ENCODE results near the gene FLAD1.

The FLAD1 gene

GRCh38 chr1:155024315-155024714 is 41.2 kb downstream of the FLAD1 start:
- Histone ChIP-seq H3K4me3 (no peak overlapping the region), H3K27ac (no peak overlapping the region), H3K9ac (ENCODE audit: insufficient read length) (no peak overlapping the region), H3K36me3 (ENCODE audit: insufficient read depth, low read length) (no peaks in the 10 kb centered on the region), H3K9me3 (ENCODE audit: low read depth, low read length) (no peaks in the 10 kb centered on the region)
- TF ChIP-seq POLR2AphosphoS5 (IDR thresholded peaks at IDR 0.05; ENCODE audit: borderline replicate concordance, low read depth, low read length) (no peak), EZH2 (IDR thresholded peaks at IDR 0.05) (no peak), FOXP2 (optimal IDR thresholded peaks at IDR 0.05; ENCODE audit: control extremely low read depth, extremely low read length, insufficient read depth) (no peak)
- no peak for DNase-seq (ENCODE audit: low read depth, low spot score)

- no peak for DNase-seq (ENCODE audit: low read depth, low spot score)
- Histone ChIP-seq H3K27ac (no peak overlapping the region), H3K9me3 (ENCODE audit: low read depth, low read length) (no peaks in the 10 kb centered on the region), H3K4me3 (no peak overlapping the region), H3K9ac (ENCODE audit: insufficient read length) (no peak overlapping the region), H3K36me3 (ENCODE audit: insufficient read depth, low read length) (no peaks in the 10 kb centered on the region)
- TF ChIP-seq FOXP2 (optimal IDR thresholded peaks at IDR 0.05; ENCODE audit: control extremely low read depth, extremely low read length, insufficient read depth), result no peak
- TF ChIP-seq EZH2 (IDR thresholded peaks at IDR 0.05), result no peak
- no peak for TF ChIP-seq POLR2AphosphoS5 (IDR thresholded peaks at IDR 0.05; ENCODE audit: borderline replicate concordance, low read depth, low read length)
These were observed 43.0 kb downstream of the FLAD1 start for GRCh38 chr1:155026154-155026553.

DNA sequence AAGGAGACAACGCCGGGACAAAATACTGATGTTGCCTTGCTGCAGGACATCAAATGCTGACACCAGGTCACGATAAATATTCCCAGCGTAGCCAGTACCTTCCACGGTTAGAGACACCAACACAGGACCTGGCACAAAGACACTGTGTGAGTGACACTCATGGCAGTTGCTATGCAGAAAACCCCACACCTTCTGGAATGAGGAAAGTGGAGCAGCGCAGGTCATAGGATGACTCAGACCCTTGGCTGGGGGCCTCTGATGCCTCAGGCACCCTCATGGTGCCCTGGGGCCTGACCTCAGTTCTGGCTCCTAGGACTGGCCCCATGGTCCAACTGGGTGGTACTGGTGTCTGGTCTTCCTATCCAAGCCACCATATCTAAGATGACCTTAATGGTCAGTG is 43.4 kb downstream of the FLAD1 start:
- no peaks in the 10 kb centered on the region for H3K9me3 ChIP-seq (ENCODE audit: low read depth, low read length)
- no peak overlapping the region for H3K4me3 ChIP-seq

DNA sequence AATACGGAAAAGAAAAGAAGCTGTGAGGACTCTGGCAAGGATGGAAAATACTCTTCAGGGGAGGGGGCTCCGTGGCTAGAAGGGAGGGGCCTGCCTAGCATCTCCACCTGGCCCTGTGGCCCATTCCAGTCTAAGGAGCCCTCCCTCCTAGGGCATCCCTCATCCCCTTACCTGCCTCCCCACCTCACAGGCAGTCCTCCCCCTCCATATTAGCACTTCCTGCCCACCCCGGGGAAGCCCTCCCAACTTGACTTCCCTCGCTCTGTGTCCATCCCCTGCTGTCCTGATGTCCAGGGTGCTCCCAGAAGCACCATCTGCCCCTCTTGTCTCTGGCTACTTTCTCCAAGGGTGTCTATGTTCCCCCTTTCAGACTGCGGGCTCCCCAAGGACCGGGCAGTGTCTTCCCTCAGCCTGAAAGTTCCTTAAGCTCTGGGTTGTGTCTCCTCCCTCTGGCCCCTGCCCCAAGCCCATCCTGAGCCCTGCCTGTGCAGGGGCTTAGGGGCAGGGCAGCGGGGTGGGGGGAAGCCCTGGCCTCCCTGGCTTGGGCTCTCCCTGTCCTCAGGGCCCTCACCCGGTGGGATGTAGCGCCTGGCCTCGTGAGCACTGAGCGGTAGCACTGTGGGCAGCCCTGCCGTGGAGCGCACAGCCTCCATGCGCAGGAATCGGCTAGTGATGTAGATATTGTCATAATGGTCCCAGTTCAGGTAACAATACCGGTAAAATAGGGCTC is 46.5 kb downstream of the FLAD1 start:
- no peaks in the 10 kb centered on the region for H3K9me3 ChIP-seq (ENCODE audit: low read depth, low read length)
- H3K9ac ChIP-seq (ENCODE audit: insufficient read length), result no peak overlapping the region
- no peak overlapping the region for H3K27ac ChIP-seq
- TF ChIP-seq FOXP2 (optimal IDR thresholded peaks at IDR 0.05; ENCODE audit: control extremely low read depth, extremely low read length, insufficient read depth) (no peak), EZH2 (IDR thresholded peaks at IDR 0.05) (no peak), POLR2AphosphoS5 (IDR thresholded peaks at IDR 0.05; ENCODE audit: borderline replicate concordance, low read depth, low read length) (no peak)
- no peak overlapping the region for H3K4me3 ChIP-seq
- no peak for DNase-seq (ENCODE audit: low read depth, low spot score)
- H3K36me3 ChIP-seq (ENCODE audit: insufficient read depth, low read length), result no peaks in the 10 kb centered on the region

More for the DNA sequence above, 43.4 kb downstream of the FLAD1 start:
- H3K9ac ChIP-seq (ENCODE audit: insufficient read length), result no peak overlapping the region
- no peak for DNase-seq (ENCODE audit: low read depth, low spot score)
- H3K36me3 ChIP-seq (ENCODE audit: insufficient read depth, low read length), result no peaks in the 10 kb centered on the region
- no peak for TF ChIP-seq EZH2 (IDR thresholded peaks at IDR 0.05)
- TF ChIP-seq POLR2AphosphoS5 (IDR thresholded peaks at IDR 0.05; ENCODE audit: borderline replicate concordance, low read depth, low read length), result no peak
- no peak for TF ChIP-seq FOXP2 (optimal IDR thresholded peaks at IDR 0.05; ENCODE audit: control extremely low read depth, extremely low read length, insufficient read depth)
- H3K27ac ChIP-seq, result no peak overlapping the region

- Histone ChIP-seq H3K9me3 (ENCODE audit: low read depth, low read length) (no peaks in the 10 kb centered on the region), H3K4me3 (no peak overlapping the region), H3K36me3 (ENCODE audit: insufficient read depth, low read length) (no peaks in the 10 kb centered on the region), H3K9ac (ENCODE audit: insufficient read length) (no peak overlapping the region), H3K27ac (no peak overlapping the region)
- no peak for DNase-seq (ENCODE audit: low read depth, low spot score)
- TF ChIP-seq EZH2 (IDR thresholded peaks at IDR 0.05), result no peak
- TF ChIP-seq FOXP2 (optimal IDR thresholded peaks at IDR 0.05; ENCODE audit: control extremely low read depth, extremely low read length, insufficient read depth), result no peak
- TF ChIP-seq POLR2AphosphoS5 (IDR thresholded peaks at IDR 0.05; ENCODE audit: borderline replicate concordance, low read depth, low read length), result no peak
These were observed 47.2 kb downstream of the FLAD1 start for GRCh38 chr1:155030243-155030795.

DNA sequence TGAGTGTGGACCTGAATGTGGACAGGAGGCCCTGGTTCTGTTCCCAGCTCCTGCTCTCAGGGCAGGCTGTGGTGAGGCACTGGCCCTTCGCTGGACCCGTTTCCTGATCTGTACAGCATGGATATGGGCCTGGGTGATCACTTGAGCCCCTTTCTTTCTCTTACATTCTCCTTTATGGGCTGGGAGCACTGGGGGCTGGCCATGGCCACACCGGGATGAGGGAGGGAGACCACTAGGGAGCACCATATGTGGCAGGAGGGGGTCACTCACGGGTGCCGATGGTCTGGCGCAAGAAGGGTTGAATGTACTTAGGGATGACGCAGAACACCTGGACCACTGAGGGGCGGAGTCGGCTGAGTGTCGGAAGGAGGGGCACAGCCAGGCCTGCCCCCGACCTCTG is 47.8 kb downstream of the FLAD1 start:
- DNase-seq (ENCODE audit: low read depth, low spot score), result no peak
- Histone ChIP-seq H3K27ac (no peak overlapping the region), H3K36me3 (ENCODE audit: insufficient read depth, low read length) (no peaks in the 10 kb centered on the region), H3K4me3 (no peak overlapping the region), H3K9me3 (ENCODE audit: low read depth, low read length) (no peaks in the 10 kb centered on the region), H3K9ac (ENCODE audit: insufficient read length) (no peak overlapping the region)
- no peak for TF ChIP-seq FOXP2 (optimal IDR thresholded peaks at IDR 0.05; ENCODE audit: control extremely low read depth, extremely low read length, insufficient read depth)
- TF ChIP-seq POLR2AphosphoS5 (IDR thresholded peaks at IDR 0.05; ENCODE audit: borderline replicate concordance, low read depth, low read length), result no peak
- TF ChIP-seq EZH2 (IDR thresholded peaks at IDR 0.05), result no peak

GRCh38 chr1:155032886-155033285 is 49.7 kb downstream of the FLAD1 start:
- TF ChIP-seq POLR2AphosphoS5 (IDR thresholded peaks at IDR 0.05; ENCODE audit: borderline replicate concordance, low read depth, low read length) (no peak), EZH2 (IDR thresholded peaks at IDR 0.05) (no peak), FOXP2 (optimal IDR thresholded peaks at IDR 0.05; ENCODE audit: control extremely low read depth, extremely low read length, insufficient read depth) (no peak)
- Histone ChIP-seq H3K9ac (ENCODE audit: insufficient read length) (no peak overlapping the region), H3K36me3 (ENCODE audit: insufficient read depth, low read length) (no peaks in the 10 kb centered on the region), H3K9me3 (ENCODE audit: low read depth, low read length) (no peaks in the 10 kb centered on the region), H3K4me3 (no peak overlapping the region), H3K27ac (no peak overlapping the region)
- DNase-seq (ENCODE audit: low read depth, low spot score), result no peak

DNA sequence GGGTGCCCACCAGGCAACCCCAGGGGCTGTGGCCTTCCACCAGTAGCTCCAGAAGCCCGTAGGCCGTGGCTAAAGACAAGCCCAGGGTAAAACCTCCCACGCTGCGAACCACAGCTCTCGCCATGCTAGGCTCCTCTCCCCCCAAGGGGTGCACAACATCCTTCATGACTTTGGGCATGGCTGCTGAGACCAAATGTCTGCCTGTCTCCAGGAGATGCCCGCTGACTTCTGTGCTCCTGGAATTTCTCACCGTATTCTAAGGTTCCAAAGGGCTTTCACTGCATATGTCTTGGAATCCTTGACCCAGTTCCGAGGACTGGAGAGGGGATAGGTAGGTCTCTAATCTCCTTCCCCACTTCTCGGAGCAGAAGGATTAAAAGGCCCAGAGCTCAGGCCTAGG is 50.4 kb downstream of the FLAD1 start, which contains the start of the genes DCST1 and DCST2:
Gene DCST1 (plus strand): TSS at position 301 of the 400 bp plus-strand sequence. CDS start 213 bp downstream, outside the sequence.
Gene DCST2 (minus strand): TSS at position 258 of the 400 bp plus-strand sequence. CDS start 80 bp downstream, at position 178.
- no peak within 1 kb of the TSS for H3K9ac ChIP-seq (ENCODE audit: insufficient read length)
- DNase-seq (ENCODE audit: low read depth, low spot score), result no peak

More for the DNA sequence above, 50.4 kb downstream of the FLAD1 start, which contains the start of the genes DCST1 and DCST2:
- Histone ChIP-seq H3K9me3 (ENCODE audit: low read depth, low read length) (no peaks in the 10 kb centered on the region), H3K36me3 (ENCODE audit: insufficient read depth, low read length) (no peaks in the 10 kb centered on the region), H3K27ac (no peak within 1 kb of the TSS), H3K4me3 (no peak within 1 kb of the TSS)
- TF ChIP-seq EZH2 (IDR thresholded peaks at IDR 0.05), result no peak
- TF ChIP-seq FOXP2 (optimal IDR thresholded peaks at IDR 0.05; ENCODE audit: control extremely low read depth, extremely low read length, insufficient read depth), result no peak
- TF ChIP-seq POLR2AphosphoS5 (IDR thresholded peaks at IDR 0.05; ENCODE audit: borderline replicate concordance, low read depth, low read length), result no peak

All from SK-N-MC (cell line).